Caco-2 (cell line): ENCODE results near the gene KCNIP4. TPM values are rescaled to one million over a fixed set of nuclear protein-coding genes. Genes with fewer than 3 reads are reported as not detected.
A peak's percentile ranks its signal among the peaks of the same experiment; 100 is the strongest.

ENCODE experiments used
- BruUV-seq: library from RNA; stranded (reverse); fragments of 400-500 nt; replicated peaks from 2 replicates; lab custom pipeline; 2021; lab: Mats Ljungman, UMichigan
- CTCF ChIA-PET: fragments of 300-600 bp; sonication (Branson Sonifier 250); formaldehyde crosslinking; loops from one replicate; lab custom pipeline; 2022; ENCODE audit warnings: antibody characterized with exemption; lab: Charles Lee
- POLR2A ChIA-PET: fragments of 300-600 bp; sonication (Branson Sonifier 250); formaldehyde crosslinking; loops from one replicate; lab custom pipeline; 2022; ENCODE audit warnings: antibody characterized with exemption; lab: Charles Lee
- DNase-seq, 2 experiments: peaks; one replicate each; pipeline versions ENCODE4 v3.0.0 to v3.0.0-alpha.2; 2020 to 2022
- H3K27me3 ChIP-seq: replicated peaks from 2 replicates; pipeline ENCODE4 v1.6.0; 2011; ENCODE audit warnings: low read length; ENCODE audit not compliant: control insufficient read depth, insufficient read depth
- H3K36me3 ChIP-seq: 2 replicates; pipeline ENCODE4 v1.5.1; 2011; ENCODE audit warnings: low read length; ENCODE audit not compliant: control insufficient read depth, insufficient read depth
- H3K4me1 ChIP-seq: fragments of 250-450 bp; sonication (Bioruptor Pico); 2 replicates; pipeline ENCODE4 v1.5.1; 2020; ENCODE audit warnings: mild to moderate bottlenecking
- H3K4me3 ChIP-seq: 2 replicates; pipeline ENCODE4 v1.5.1; 2011; ENCODE audit warnings: low read depth, mild to moderate bottlenecking, control low read depth, low read length
- H3K9me3 ChIP-seq: fragments of 250-450 bp; sonication (Bioruptor Pico); 2 replicates; pipeline ENCODE4 v1.5.1; 2020; ENCODE audit warnings: mild to moderate bottlenecking, moderate library complexity
- H3K27ac Mint-ChIP-seq: one replicate; pipeline ENCODE4 v1.8.0; 2022; ENCODE audit warnings: mixed read lengths; ENCODE audit not compliant: unreplicated experiment
- H3K27me3 Mint-ChIP-seq: one replicate; pipeline ENCODE4 v1.8.0; 2022; ENCODE audit warnings: mixed read lengths; ENCODE audit not compliant: insufficient read depth, unreplicated experiment
- H3K36me3 Mint-ChIP-seq: one replicate; pipeline ENCODE4 v1.8.0; 2022; ENCODE audit warnings: mild to moderate bottlenecking, mixed read lengths; ENCODE audit not compliant: insufficient read depth, unreplicated experiment
- H3K4me1 Mint-ChIP-seq: one replicate; pipeline ENCODE4 v1.8.0; 2022; ENCODE audit warnings: low read depth, mixed read lengths; ENCODE audit not compliant: unreplicated experiment
- H3K4me3 Mint-ChIP-seq: one replicate; pipeline ENCODE4 v1.8.0; 2022; ENCODE audit warnings: mild to moderate bottlenecking, moderate library complexity, mixed read lengths; ENCODE audit not compliant: unreplicated experiment
- H3K9me3 Mint-ChIP-seq: one replicate; pipeline ENCODE4 v1.8.0; 2022; ENCODE audit warnings: mixed read lengths; ENCODE audit not compliant: unreplicated experiment
- CTCF ChIP-seq, 2 experiments: fragments of 200-600 bp in 1 of 2; IDR thresholded peaks; 1 replicate in 1 of 2; 2 replicates in 1 of 2; pipeline versions ENCODE4 v1.5.1 to v1.8.0; 2011 to 2022; ENCODE audit warnings: antibody characterized with exemption in 1 of 2, control low read depth in 1 of 2, inconsistent platforms in 1 of 2, low read depth in 1 of 2, low read length in 1 of 2, mild to moderate bottlenecking in 1 of 2, moderate library complexity in 1 of 2; ENCODE audit not compliant: insufficient read depth in 1 of 2, severe bottlenecking in 1 of 2, unreplicated experiment in 1 of 2
- intact Hi-C: fragments of 100-400 bp; cut with micrococcal nuclease; formaldehyde crosslinking; loops from one replicate; pipeline ENCODE4 v1.10.0; 2022; ENCODE audit not compliant: unreplicated experiment
- total RNA-seq: library from RNA; stranded (reverse); gene quantifications from 2 replicates; pipeline ENCODE4 v1.2.3, GENCODE V29; 2022

KCNIP4 gene
- total RNA-seq, 1 experiment from 2014 or later = not detected

- H3K36me3 ChIP-seq = no peaks in the 10 kb centered on the region
- no peaks in the 10 kb centered on the region for H3K9me3 ChIP-seq
- H3K4me1 ChIP-seq = no peaks in the 10 kb centered on the region
- Mint-ChIP-seq H3K36me3 (no peaks in the 10 kb centered on the region), H3K27me3 (peaks cover 3% of the 10 kb centered on the region), H3K9me3 (no peaks in the 10 kb centered on the region), H3K27ac (no peak overlapping the region), H3K4me3 (no peak overlapping the region), H3K4me1 (peaks cover 12% of the 10 kb centered on the region)
- H3K27me3 ChIP-seq = no peaks in the 10 kb centered on the region
- intact Hi-C loops = no loop called here
- TF ChIP-seq CTCF (IDR thresholded peaks at IDR 0.05; ENCODE audit: insufficient read depth in 1 of 2, low read depth in 1 of 2, low read length in 1 of 2, severe bottlenecking in 1 of 2, unreplicated experiment in 1 of 2) = no peak
- ChIA-PET CTCF (no interaction called here), POLR2A (no interaction called here)
- BruUV-seq = no TSS peak
- no peak overlapping the region for H3K4me3 ChIP-seq
- DNase-seq = no peak
Measured at GRCh38 chr4:21415728-21416127, 532.8 kb downstream of the KCNIP4 start.

GRCh38 chr4:21413807-21414370 is 534.7 kb downstream of the KCNIP4 start:
- H3K36me3 Mint-ChIP-seq = no peaks in the 10 kb centered on the region
- no peak for DNase-seq
- no peaks in the 10 kb centered on the region for H3K9me3 Mint-ChIP-seq
- TF ChIP-seq CTCF (IDR thresholded peaks at IDR 0.05; ENCODE audit: insufficient read depth in 1 of 2, low read depth in 1 of 2, low read length in 1 of 2, severe bottlenecking in 1 of 2, unreplicated experiment in 1 of 2) = no peak
- Histone ChIP-seq H3K4me1 (no peaks in the 10 kb centered on the region), H3K36me3 (no peaks in the 10 kb centered on the region), H3K9me3 (no peaks in the 10 kb centered on the region), H3K27me3 (no peaks in the 10 kb centered on the region), H3K4me3 (no peak overlapping the region)
- no peak overlapping the region for H3K27ac Mint-ChIP-seq
- intact Hi-C loops = no loop called here
- H3K4me1 Mint-ChIP-seq = peaks cover 12% of the 10 kb centered on the region
- no peaks in the 10 kb centered on the region for H3K27me3 Mint-ChIP-seq
- peak overlapping the region; percentile 12 for H3K4me3 Mint-ChIP-seq
- ChIA-PET POLR2A (no interaction called here), CTCF (no interaction called here)
- no TSS peak for BruUV-seq

GRCh38 chr4:21411086-21411485 is 537.5 kb downstream of the KCNIP4 start:
- Mint-ChIP-seq H3K36me3 (no peaks in the 10 kb centered on the region), H3K4me1 (peaks cover 12% of the 10 kb centered on the region), H3K4me3 (no peak overlapping the region), H3K9me3 (no peaks in the 10 kb centered on the region), H3K27me3 (no peaks in the 10 kb centered on the region), H3K27ac (no peak overlapping the region)
- Histone ChIP-seq H3K4me1 (no peaks in the 10 kb centered on the region), H3K36me3 (no peaks in the 10 kb centered on the region), H3K9me3 (no peaks in the 10 kb centered on the region), H3K4me3 (no peak overlapping the region), H3K27me3 (no peaks in the 10 kb centered on the region)
- TF ChIP-seq CTCF (IDR thresholded peaks at IDR 0.05; ENCODE audit: insufficient read depth in 1 of 2, low read depth in 1 of 2, low read length in 1 of 2, severe bottlenecking in 1 of 2, unreplicated experiment in 1 of 2) = no peak
- DNase-seq = no peak
- ChIA-PET CTCF (no interaction called here), POLR2A (no interaction called here)
- no TSS peak for BruUV-seq
- intact Hi-C loops = no loop called here
